Astrocyte of the spinal cord (primary cell): ENCODE measurements around the gene DPPA5.

Source experiments
- DNase-seq: peaks from one replicate; pipeline ENCODE4 v3.0.0; 2011; ENCODE audit warnings: low read depth, low spot score
- H3K4me3 ChIP-seq: 2 replicates; pipeline ENCODE4 v1.5.1; 2011; ENCODE audit warnings: low read depth, mild to moderate bottlenecking, low read length, moderate library complexity
- in situ Hi-C: cut with HindIII; loops from 2 replicates; pipeline ENCODE4 v1.10.0; 2017; ENCODE audit warnings: low sequenced_read_pairs
- TF ChIP-seq, protein P1 (sequence below): IDR thresholded peaks from 2 replicates; pipeline ENCODE4 v1.5.1; 2012; ENCODE audit warnings: low read depth, mild to moderate bottlenecking, low read length, inconsistent platforms

DPPA5 gene

GRCh38 chr6:73375216-73375615 is 21.1 kb upstream of the DPPA5 start:
- no peak overlapping the region for H3K4me3 ChIP-seq
- in situ Hi-C loops = no loop called here
- TF ChIP-seq, protein P1, sequence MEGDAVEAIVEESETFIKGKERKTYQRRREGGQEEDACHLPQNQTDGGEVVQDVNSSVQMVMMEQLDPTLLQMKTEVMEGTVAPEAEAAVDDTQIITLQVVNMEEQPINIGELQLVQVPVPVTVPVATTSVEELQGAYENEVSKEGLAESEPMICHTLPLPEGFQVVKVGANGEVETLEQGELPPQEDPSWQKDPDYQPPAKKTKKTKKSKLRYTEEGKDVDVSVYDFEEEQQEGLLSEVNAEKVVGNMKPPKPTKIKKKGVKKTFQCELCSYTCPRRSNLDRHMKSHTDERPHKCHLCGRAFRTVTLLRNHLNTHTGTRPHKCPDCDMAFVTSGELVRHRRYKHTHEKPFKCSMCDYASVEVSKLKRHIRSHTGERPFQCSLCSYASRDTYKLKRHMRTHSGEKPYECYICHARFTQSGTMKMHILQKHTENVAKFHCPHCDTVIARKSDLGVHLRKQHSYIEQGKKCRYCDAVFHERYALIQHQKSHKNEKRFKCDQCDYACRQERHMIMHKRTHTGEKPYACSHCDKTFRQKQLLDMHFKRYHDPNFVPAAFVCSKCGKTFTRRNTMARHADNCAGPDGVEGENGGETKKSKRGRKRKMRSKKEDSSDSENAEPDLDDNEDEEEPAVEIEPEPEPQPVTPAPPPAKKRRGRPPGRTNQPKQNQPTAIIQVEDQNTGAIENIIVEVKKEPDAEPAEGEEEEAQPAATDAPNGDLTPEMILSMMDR = no peak
- DNase-seq = no peak

DNA sequence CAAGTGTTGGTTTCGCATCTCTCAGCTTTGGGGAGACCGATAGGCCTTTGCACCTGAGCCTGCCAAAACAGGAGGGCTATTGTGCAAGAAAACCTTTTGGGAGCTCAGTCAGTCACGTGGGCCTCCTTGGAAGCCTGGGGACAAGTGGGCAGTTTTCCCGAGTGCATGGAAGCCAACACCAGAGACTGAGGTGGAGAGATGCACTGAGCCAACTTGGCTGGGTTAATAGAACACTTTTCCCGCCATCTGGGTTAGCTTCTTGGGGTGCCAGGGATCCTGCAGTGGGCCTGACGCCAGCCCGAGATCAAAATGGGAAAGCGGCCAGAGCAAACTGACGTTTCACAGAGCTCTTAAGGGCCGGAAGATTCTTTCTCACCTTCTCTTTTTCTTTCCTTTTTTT is 18.4 kb upstream of the DPPA5 start:
- TF ChIP-seq, protein P1 = no peak
- DNase-seq = no peak
- H3K4me3 ChIP-seq = no peak overlapping the region
- in situ Hi-C loops = no loop called here

DNA sequence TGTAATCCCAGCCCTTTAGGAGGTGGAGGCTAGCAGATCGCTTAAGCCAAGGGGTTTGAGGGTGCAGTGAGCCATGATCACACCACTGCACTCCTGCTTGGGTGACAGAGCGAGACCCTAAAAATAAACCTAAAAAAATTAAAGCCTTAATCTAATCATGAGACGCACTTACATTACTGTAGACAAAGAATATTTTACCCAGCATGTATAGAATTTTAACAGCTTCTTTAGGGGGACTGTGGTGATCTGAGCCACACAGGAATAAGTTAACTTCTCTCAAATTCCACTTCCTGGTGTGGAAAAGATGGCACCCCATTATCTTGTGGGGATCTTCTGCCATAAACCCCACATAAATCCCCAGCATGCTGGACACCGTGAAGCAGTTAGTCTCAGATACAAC is 17.9 kb upstream of the DPPA5 start:
- in situ Hi-C loops = no loop called here
- no peak for DNase-seq
- TF ChIP-seq, protein P1 = no peak

DNA sequence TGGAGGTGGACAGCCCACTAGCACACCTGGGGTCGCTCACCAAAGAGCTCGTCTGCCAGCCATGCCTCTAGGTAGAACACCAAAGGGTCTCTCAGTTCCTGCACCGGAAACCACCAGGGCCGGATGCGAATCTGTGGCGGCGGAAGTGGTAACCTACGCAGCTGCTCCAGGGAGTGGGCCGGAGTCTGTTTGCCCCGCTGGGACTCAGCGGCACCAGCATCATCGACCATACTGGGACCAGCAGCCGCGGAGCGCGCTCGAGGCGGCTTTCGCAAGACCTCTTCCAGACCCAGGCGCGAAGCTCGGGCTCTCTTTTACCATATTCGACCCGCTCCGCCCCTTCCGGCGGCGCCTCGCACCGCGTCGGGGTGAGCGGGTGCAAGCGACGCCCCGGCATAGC is 15.5 kb upstream of the DPPA5 start, which contains the start of gene OOEP:
TSS of gene OOEP (minus strand) at position 335 of the 400 bp plus-strand sequence. CDS start at position 230, 105 bp downstream.
- in situ Hi-C loops = no loop called here
- TF ChIP-seq, protein P1 = no peak
- DNase-seq = no peak
- no peak within 1 kb of the TSS for H3K4me3 ChIP-seq

More for the DNA sequence above, 17.9 kb upstream of the DPPA5 start:
- H3K4me3 ChIP-seq = no peak overlapping the region

- TF ChIP-seq, protein P1 = no peak
- DNase-seq = no peak
- H3K4me3 ChIP-seq = no peak overlapping the region
- in situ Hi-C loops = no loop called here
These were observed 15.1 kb upstream of the DPPA5 start for GRCh38 chr6:73369157-73369556.

DNA sequence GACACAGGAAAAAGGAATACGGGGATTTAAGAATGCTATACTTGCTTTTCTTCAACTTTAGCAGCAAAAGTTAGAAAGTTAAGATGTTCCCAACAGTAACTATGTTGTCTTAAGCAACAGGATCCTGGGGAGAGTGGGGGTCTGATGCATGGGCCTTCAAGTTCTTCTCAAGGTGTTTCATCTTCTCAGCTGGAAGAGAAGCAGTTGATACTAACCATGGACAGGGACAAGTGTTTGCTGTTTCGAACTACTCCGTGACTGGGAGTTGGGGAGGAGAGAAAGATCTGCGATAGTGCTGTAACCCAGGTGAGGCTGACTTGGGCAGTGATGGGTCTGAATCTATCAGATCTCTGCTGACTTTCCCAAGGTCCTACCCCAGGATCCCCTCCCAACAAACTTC is 14.6 kb upstream of the DPPA5 start:
- in situ Hi-C loops = no loop called here
- DNase-seq = no peak
- TF ChIP-seq, protein P1 = no peak
- no peak overlapping the region for H3K4me3 ChIP-seq
